Measurements from ENCODE around the gene CCDC50. TPM values are rescaled to one million over a fixed set of nuclear protein-coding genes. Genes with fewer than 3 reads are reported as not detected.

Gene CCDC50
- total RNA-seq, 4 donors from 2014 or later = 27.8 to 58.7 (median 34.5) TPM

- DNase-seq (ENCODE audit: low spot score in 2 of 2) = no peak
- intact Hi-C loops (cut with DNase I; ENCODE audit: low total_unique reads) = no loop called here
- TF ChIP-seq POLR2A (IDR thresholded peaks at IDR 0.05) = no peak
- no peak for TF ChIP-seq CTCF (IDR thresholded peaks at IDR 0.05)
- 83 to 84% methylated on average over 7 of the region's 7 CpGs for WGBS, 2 donors
- no peak overlapping the region for H3K4me3 ChIP-seq (ENCODE audit: low read depth, poor library complexity, severe bottlenecking)
These were observed 24.0 kb downstream of the CCDC50 start for GRCh38 chr3:191353022-191353777.

- no peak for DNase-seq (ENCODE audit: low spot score in 2 of 2)
- intact Hi-C loops (cut with DNase I; ENCODE audit: low total_unique reads) = no loop called here
- H3K4me3 ChIP-seq (ENCODE audit: low read depth, poor library complexity, severe bottlenecking) = no peak overlapping the region
- TF ChIP-seq CTCF (IDR thresholded peaks at IDR 0.05) (no peak), POLR2A (IDR thresholded peaks at IDR 0.05) (no peak)
- 86 to 89% methylated on average over 4 of the region's 4 CpGs for WGBS, 2 donors
These were observed 26.2 kb downstream of the CCDC50 start for GRCh38 chr3:191355406-191355805.

- H3K4me3 ChIP-seq (ENCODE audit: low read depth, poor library complexity, severe bottlenecking) = no peak overlapping the region
- intact Hi-C loops (cut with DNase I; ENCODE audit: low total_unique reads) = no loop called here
- WGBS, 2 donors = 37 to 41% methylated on average over 5 of the region's 5 CpGs
- TF ChIP-seq POLR2A (IDR thresholded peaks at IDR 0.05) (no peak), CTCF (IDR thresholded peaks at IDR 0.05) (no peak)
- peak; percentile 34 to 84 for DNase-seq (ENCODE audit: low spot score in 2 of 2)
These were observed 27.6 kb downstream of the CCDC50 start for GRCh38 chr3:191356631-191357439.

GRCh38 chr3:191357909-191358308, 28.7 kb downstream of the CCDC50 start:
- TF ChIP-seq CTCF (IDR thresholded peaks at IDR 0.05) (no peak), POLR2A (IDR thresholded peaks at IDR 0.05) (no peak)
- WGBS, 2 donors = 77 to 90% methylated on average over 6 of the region's 6 CpGs
- DNase-seq (ENCODE audit: low spot score in 2 of 2) = no peak
- no peak overlapping the region for H3K4me3 ChIP-seq (ENCODE audit: low read depth, poor library complexity, severe bottlenecking)
- intact Hi-C loops (cut with DNase I; ENCODE audit: low total_unique reads) = no loop called here

- TF ChIP-seq CTCF (IDR thresholded peaks at IDR 0.05) = no peak
- no peak for TF ChIP-seq POLR2A (IDR thresholded peaks at IDR 0.05)
- H3K4me3 ChIP-seq (ENCODE audit: low read depth, poor library complexity, severe bottlenecking) = no peak overlapping the region
- no peak for DNase-seq (ENCODE audit: low spot score in 2 of 2)
- 42 to 65% methylated on average over 2 of the region's 2 CpGs for whole genome bisulfite sequencing, 2 donors
- intact Hi-C loops (cut with DNase I; ENCODE audit: low total_unique reads) = no loop called here
These were observed 29.7 kb downstream of the CCDC50 start for GRCh38 chr3:191358929-191359328.

Measured in lower leg skin (tissue), 4 donors.